ENCODE measurements around the gene ANXA10.
"Not testable (repeated sequence)": the region's sequence is repeated elsewhere in the genome, so short reads cannot be mapped to it uniquely, and the experiment has no call there.

ANXA10 gene

DNA sequence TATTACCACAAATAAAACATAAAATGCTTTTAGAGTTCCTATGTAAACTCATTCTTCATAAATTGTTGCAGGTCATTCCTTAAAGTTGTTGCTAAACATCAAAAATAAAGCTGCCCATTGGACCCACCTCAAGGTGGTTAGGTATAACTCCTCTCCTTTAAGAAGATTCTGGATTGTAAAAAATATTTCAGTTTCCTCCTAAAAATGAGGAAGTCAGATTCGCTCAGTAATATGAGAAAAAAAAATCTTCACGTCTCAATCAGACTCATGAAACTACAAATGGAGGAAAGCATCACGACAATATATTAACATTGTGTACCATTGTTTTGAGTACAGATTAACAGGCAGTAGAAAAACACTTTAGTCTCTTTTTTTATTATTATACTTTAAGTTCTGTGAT is 120.3 kb downstream of the ANXA10 start:
- DNase-seq (ENCODE audit: low read depth in 2 of 2), result no peak
- H3K4me3 ChIP-seq (replicated peaks in 1 of 2; ENCODE audit: low read depth in 2 of 2, low read length in 2 of 2), result no peak overlapping the region
- TF ChIP-seq, protein P1, sequence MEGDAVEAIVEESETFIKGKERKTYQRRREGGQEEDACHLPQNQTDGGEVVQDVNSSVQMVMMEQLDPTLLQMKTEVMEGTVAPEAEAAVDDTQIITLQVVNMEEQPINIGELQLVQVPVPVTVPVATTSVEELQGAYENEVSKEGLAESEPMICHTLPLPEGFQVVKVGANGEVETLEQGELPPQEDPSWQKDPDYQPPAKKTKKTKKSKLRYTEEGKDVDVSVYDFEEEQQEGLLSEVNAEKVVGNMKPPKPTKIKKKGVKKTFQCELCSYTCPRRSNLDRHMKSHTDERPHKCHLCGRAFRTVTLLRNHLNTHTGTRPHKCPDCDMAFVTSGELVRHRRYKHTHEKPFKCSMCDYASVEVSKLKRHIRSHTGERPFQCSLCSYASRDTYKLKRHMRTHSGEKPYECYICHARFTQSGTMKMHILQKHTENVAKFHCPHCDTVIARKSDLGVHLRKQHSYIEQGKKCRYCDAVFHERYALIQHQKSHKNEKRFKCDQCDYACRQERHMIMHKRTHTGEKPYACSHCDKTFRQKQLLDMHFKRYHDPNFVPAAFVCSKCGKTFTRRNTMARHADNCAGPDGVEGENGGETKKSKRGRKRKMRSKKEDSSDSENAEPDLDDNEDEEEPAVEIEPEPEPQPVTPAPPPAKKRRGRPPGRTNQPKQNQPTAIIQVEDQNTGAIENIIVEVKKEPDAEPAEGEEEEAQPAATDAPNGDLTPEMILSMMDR (IDR thresholded peaks at IDR 0.05; ENCODE audit: low read depth, low read length), result no peak

- not testable (repeated sequence) for H3K4me3 ChIP-seq (replicated peaks in 1 of 2; ENCODE audit: low read depth in 2 of 2, low read length in 2 of 2); DNase-seq (ENCODE audit: low read depth in 2 of 2)
Measured at GRCh38 chr4:168213511-168213910, 121.2 kb downstream of the ANXA10 start.

DNA sequence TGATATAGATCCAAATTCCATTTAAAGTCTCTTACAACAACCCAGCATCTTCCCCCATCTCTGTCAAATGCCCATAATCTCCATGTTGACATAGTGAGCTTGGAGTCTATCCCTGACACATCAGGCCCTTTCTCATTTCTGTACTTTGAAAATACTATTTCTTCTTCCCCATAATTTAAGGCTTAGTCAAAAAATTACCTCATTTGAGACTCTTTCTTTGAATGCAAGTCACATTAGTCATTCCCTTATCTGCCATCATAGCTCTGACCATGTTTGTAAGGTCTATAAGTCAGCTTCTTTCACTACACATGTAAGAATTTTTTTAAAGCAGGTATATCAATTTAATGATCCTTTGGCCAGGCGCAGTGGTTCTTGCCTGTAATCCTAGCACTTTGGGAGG is 126.3 kb downstream of the ANXA10 start:
- TF ChIP-seq, protein P1 (IDR thresholded peaks at IDR 0.05; ENCODE audit: low read depth, low read length), result no peak
- no peak overlapping the region for H3K4me3 ChIP-seq (replicated peaks in 1 of 2; ENCODE audit: low read depth in 2 of 2, low read length in 2 of 2)
- peak; percentile 43 to 90 for DNase-seq (ENCODE audit: low read depth in 2 of 2)

DNA sequence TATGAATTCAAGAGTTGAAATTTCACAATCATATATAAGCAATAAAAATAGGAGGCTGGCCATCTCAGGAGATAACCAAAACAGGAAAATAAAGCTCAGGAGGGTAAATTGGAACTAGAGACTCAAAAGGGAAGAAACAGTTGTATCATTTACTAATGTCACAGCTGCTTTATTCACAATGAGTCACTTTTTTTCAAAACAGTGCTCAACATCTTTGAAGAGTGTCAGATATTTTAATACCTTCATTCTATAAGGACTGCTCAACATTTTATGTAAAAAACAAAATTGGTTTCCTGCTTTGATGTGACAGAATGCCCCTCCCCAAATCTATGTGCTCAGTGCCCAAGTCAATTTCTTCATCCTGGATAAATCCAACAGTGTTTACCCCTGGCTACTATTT is 128.6 kb downstream of the ANXA10 start:
- no peak overlapping the region for H3K4me3 ChIP-seq (replicated peaks in 1 of 2; ENCODE audit: low read depth in 2 of 2, low read length in 2 of 2)
- TF ChIP-seq, protein P1 (IDR thresholded peaks at IDR 0.05; ENCODE audit: low read depth, low read length), result no peak
- DNase-seq (ENCODE audit: low read depth in 2 of 2), result peak; percentile 5 to 46

- no peak overlapping the region for H3K4me3 ChIP-seq (replicated peaks in 1 of 2; ENCODE audit: low read depth in 2 of 2, low read length in 2 of 2)
- TF ChIP-seq, protein P1 (IDR thresholded peaks at IDR 0.05; ENCODE audit: low read depth, low read length), result no peak
- DNase-seq (ENCODE audit: low read depth in 2 of 2), result peak; percentile 78 to 90
Measured at GRCh38 chr4:168221301-168221700, 129.0 kb downstream of the ANXA10 start.

Measured in cardiac fibroblast (primary cell).